Measurements from ENCODE around the gene CKMT1B.

GRCh38 chr15:43552256-43552655 is 41.6 kb upstream of the CKMT1B start:
- TF ChIP-seq CTCF (IDR thresholded peaks at IDR 0.05; ENCODE audit: low read length) (no peak), EZH2 (optimal IDR thresholded peaks at IDR 0.05; ENCODE audit: low read depth, low read length) (no peak)

Data from MM.1S (cell line).